Measurements from ENCODE around the gene REC8. TPM values are rescaled to one million over a fixed set of nuclear protein-coding genes. Genes with fewer than 3 reads are reported as not detected.
A peak's percentile ranks its signal among the peaks of the same experiment; 100 is the strongest.

Gene REC8
- total and polyA plus RNA-seq, 10 of the 15 experiments (the other 5 are each of a cell fraction or from before 2014, with no cell fraction given) = 4.2 to 76.9 (median 29.1) TPM

DNA sequence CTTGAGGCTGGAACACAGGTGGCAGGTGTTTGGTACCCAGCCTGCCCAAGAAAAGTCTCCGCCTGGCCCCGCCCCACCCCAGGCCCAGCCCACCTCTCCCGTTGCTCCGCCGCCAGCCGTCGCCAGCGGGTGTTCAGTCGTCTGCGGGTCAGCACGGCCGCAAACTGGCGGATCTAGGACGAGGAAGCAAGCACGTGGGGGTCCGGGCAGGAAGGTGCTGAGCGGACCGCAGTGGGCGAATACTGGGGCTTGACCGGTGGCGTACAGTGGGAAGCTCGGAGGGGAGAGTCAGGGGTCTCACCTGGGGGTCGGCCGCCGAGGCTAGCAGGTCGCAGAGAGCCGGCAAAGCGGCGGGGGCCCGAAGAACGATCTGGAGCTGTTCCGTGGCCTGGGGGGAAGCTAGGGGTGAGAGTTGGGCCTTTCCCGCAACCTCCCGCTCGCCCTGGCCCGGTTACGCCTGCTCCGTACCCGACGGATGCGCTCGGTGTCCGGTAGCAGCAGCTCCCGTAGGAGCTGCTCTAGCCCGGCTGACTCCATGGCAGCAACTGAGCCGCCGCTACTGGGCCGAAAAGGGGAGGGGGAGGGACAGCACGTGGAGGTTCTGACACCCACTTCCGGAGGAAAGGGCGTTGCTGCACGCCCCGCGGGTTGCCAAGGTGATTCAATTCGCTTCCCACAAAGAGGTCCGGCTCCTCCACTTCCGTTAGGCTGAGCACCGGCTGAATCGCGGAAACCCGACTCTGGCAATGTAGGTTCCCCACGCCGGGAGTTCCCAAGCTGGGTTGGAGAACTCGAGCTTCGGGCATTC, 16.6 kb downstream of the REC8 start, which contains the start of gene IPO4 (continued):
- TF ChIP-seq HDAC2 (IDR thresholded peaks at IDR 0.05) (no peak), ZBTB33 (IDR thresholded peaks at IDR 0.05) (no peak), BHLHE40 (IDR thresholded peaks at IDR 0.05; ENCODE audit: borderline replicate concordance in 1 of 2, low read depth in 2 of 2, low read length in 1 of 2) (peak; percentile 96 to 97), ZBTB40 (IDR thresholded peaks at IDR 0.05; ENCODE audit: borderline replicate concordance) (peak; percentile 100), MXI1 (IDR thresholded peaks at IDR 0.05; ENCODE audit: low read depth, low read length) (peak; percentile 100), KLF5 (IDR thresholded peaks at IDR 0.05; ENCODE audit: partially characterized antibody) (no peak), RB1 (IDR thresholded peaks at IDR 0.05; ENCODE audit: borderline replicate concordance) (peak; percentile 97), ZNF217 (IDR thresholded peaks at IDR 0.05) (no peak), BACH1 (IDR thresholded peaks at IDR 0.05; ENCODE audit: borderline replicate concordance) (peak; percentile 51; the same call in 1 of the 2 replicates), WRNIP1 (IDR thresholded peaks at IDR 0.05; ENCODE audit: borderline replicate concordance, low read depth, low read length) (peak; percentile 100), ZNF687 (IDR thresholded peaks at IDR 0.05) (peak; percentile 59; the same call in 1 of the 2 replicates), MYB (IDR thresholded peaks at IDR 0.05; ENCODE audit: borderline replicate concordance, low read depth, low read length) (peak; percentile 76; the same call in 1 of the 2 replicates), TAF1 (IDR thresholded peaks at IDR 0.05; ENCODE audit: borderline replicate concordance, low read depth, low read length) (peak; percentile 90)
- TF ChIP-seq, protein P1, sequence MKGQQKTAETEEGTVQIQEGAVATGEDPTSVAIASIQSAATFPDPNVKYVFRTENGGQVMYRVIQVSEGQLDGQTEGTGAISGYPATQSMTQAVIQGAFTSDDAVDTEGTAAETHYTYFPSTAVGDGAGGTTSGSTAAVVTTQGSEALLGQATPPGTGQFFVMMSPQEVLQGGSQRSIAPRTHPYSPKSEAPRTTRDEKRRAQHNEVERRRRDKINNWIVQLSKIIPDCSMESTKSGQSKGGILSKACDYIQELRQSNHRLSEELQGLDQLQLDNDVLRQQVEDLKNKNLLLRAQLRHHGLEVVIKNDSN (IDR thresholded peaks at IDR 0.05; ENCODE audit: borderline replicate concordance, extremely low read length, insufficient read depth, low read depth, low read length) = peak; percentile 85
- TF ChIP-seq, protein P2, sequence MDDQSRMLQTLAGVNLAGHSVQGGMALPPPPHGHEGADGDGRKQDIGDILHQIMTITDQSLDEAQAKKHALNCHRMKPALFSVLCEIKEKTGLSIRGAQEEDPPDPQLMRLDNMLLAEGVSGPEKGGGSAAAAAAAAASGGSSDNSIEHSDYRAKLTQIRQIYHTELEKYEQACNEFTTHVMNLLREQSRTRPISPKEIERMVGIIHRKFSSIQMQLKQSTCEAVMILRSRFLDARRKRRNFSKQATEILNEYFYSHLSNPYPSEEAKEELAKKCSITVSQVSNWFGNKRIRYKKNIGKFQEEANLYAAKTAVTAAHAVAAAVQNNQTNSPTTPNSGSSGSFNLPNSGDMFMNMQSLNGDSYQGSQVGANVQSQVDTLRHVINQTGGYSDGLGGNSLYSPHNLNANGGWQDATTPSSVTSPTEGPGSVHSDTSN (IDR thresholded peaks at IDR 0.05; ENCODE audit: insufficient replicate concordance, low read depth, low read length) = peak; percentile 36
